Calu3 (cell line): ENCODE data around the gene ANO2. TPM values are rescaled to one million over a fixed set of nuclear protein-coding genes. Genes with fewer than 3 reads are reported as not detected.

Experiments
- BruUV-seq: library from RNA; stranded (reverse); fragments of 400-500 nt; replicated peaks from 2 replicates; lab custom pipeline; 2021; lab: Mats Ljungman, UMichigan
- CTCF ChIA-PET: fragments of 300-600 bp; sonication (Branson Sonifier 250); formaldehyde crosslinking; loops from one replicate; lab custom pipeline; 2022; ENCODE audit warnings: antibody characterized with exemption; lab: Charles Lee
- DNase-seq: peaks from one replicate; pipeline ENCODE4 v3.0.0; 2022
- H3K27ac Mint-ChIP-seq: one replicate; pipeline ENCODE4 v1.8.0; 2022; ENCODE audit warnings: mixed read lengths; ENCODE audit not compliant: unreplicated experiment
- H3K27me3 Mint-ChIP-seq: one replicate; pipeline ENCODE4 v1.8.0; 2022; ENCODE audit warnings: mixed read lengths; ENCODE audit not compliant: unreplicated experiment
- H3K36me3 Mint-ChIP-seq: one replicate; pipeline ENCODE4 v1.8.0; 2022; ENCODE audit warnings: mild to moderate bottlenecking, moderate library complexity, mixed read lengths; ENCODE audit not compliant: insufficient read depth, unreplicated experiment
- H3K4me1 Mint-ChIP-seq: one replicate; pipeline ENCODE4 v1.8.0; 2022; ENCODE audit warnings: mild to moderate bottlenecking, low read depth, mixed read lengths; ENCODE audit not compliant: unreplicated experiment
- H3K4me3 Mint-ChIP-seq: one replicate; pipeline ENCODE4 v1.8.0; 2022; ENCODE audit warnings: mild to moderate bottlenecking, low read depth, moderate library complexity, mixed read lengths; ENCODE audit not compliant: unreplicated experiment
- H3K9me3 Mint-ChIP-seq: one replicate; pipeline ENCODE4 v1.8.0; 2022; ENCODE audit warnings: low read depth, mixed read lengths; ENCODE audit not compliant: unreplicated experiment
- intact Hi-C: fragments of 100-400 bp; cut with micrococcal nuclease; formaldehyde crosslinking; loops from one replicate; pipeline ENCODE4 v1.10.0; 2022; ENCODE audit not compliant: unreplicated experiment
- total RNA-seq: library from RNA; stranded (reverse); gene quantifications from 2 replicates; pipeline ENCODE4 v1.2.3, GENCODE V29; 2022
- TF ChIP-seq, protein P1 (sequence below): fragments of 200-600 bp; IDR thresholded peaks from one replicate; pipeline ENCODE4 v1.8.0; 2022; ENCODE audit warnings: antibody characterized with exemption; ENCODE audit not compliant: unreplicated experiment

The ANO2 gene
- total RNA-seq, 1 experiment from 2014 or later, result not detected

DNA sequence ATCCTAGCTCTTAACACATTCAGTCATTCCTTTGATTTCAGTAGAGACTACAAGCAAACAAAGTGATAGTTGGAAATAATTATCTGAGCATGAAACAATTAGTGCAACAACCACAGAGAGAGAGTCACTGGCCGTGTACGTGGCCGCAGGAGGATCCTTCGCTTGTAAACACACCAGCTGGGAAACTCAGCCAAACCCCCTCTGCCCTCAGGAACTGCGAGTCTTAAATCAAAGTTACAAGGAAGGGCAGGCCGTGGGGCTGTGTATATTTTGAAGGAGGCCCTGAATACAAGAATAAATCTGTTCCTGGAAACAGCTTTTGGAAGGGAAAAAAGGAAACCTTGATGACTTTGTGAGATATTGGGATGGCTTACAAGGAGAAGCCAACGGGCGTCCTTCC, 164.5 kb downstream of the ANO2 start:
- TF ChIP-seq, protein P1, sequence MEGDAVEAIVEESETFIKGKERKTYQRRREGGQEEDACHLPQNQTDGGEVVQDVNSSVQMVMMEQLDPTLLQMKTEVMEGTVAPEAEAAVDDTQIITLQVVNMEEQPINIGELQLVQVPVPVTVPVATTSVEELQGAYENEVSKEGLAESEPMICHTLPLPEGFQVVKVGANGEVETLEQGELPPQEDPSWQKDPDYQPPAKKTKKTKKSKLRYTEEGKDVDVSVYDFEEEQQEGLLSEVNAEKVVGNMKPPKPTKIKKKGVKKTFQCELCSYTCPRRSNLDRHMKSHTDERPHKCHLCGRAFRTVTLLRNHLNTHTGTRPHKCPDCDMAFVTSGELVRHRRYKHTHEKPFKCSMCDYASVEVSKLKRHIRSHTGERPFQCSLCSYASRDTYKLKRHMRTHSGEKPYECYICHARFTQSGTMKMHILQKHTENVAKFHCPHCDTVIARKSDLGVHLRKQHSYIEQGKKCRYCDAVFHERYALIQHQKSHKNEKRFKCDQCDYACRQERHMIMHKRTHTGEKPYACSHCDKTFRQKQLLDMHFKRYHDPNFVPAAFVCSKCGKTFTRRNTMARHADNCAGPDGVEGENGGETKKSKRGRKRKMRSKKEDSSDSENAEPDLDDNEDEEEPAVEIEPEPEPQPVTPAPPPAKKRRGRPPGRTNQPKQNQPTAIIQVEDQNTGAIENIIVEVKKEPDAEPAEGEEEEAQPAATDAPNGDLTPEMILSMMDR, result no peak
- no peak for DNase-seq
- peaks cover 36% of the 10 kb centered on the region for H3K27me3 Mint-ChIP-seq
- no peak overlapping the region for H3K4me3 Mint-ChIP-seq
- BruUV-seq, result no TSS peak
- no peaks in the 10 kb centered on the region for H3K4me1 Mint-ChIP-seq
- H3K9me3 Mint-ChIP-seq, result no peaks in the 10 kb centered on the region
- no peak overlapping the region for H3K27ac Mint-ChIP-seq
- no peaks in the 10 kb centered on the region for H3K36me3 Mint-ChIP-seq
- CTCF ChIA-PET, result no interaction called here
- intact Hi-C loops, result no loop called here

DNA sequence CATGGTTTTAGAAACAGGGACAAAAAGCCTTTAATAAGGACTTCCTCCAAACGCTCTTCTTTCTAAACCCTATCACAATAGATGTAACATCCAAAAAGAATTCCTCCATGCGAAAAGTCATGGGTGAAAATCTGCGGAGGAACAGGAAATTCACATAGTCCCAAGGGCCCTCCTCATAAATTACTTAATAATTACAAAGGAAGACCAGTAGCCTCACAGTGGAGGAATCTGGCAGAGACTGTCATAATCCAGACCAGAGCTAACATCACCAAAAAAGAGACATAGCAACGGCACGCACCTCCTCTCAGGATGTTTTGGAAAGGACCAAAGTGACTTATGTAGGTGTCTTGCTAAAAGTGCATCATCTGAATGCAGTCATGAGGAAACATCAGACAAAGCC, 165.7 kb downstream of the ANO2 start:
- Mint-ChIP-seq H3K36me3 (no peaks in the 10 kb centered on the region), H3K4me3 (no peak overlapping the region), H3K27me3 (peaks cover 48% of the 10 kb centered on the region), H3K27ac (no peak overlapping the region), H3K4me1 (no peaks in the 10 kb centered on the region), H3K9me3 (no peaks in the 10 kb centered on the region)
- CTCF ChIA-PET, result no interaction called here
- no TSS peak for BruUV-seq
- TF ChIP-seq, protein P1, result no peak
- intact Hi-C loops, result no loop called here
- DNase-seq, result no peak

DNA sequence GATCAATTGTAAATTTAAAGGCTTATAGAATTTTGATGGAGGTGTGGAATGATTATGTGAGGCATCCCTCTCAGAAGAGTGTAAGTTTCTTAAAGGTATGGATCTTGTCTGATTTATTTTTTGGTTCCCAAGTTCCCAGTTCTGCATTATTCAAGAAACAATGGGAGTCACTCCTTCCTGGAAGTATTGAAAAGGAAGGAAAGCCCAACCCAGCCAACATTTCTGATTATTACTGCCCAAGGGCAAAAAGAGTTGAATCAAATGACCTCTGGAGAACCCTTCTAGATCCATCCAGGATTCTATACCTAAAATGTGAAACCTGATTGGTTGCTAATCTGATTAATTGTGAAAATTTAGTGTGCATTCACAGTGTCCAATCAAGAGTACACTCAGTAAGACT, 166.2 kb downstream of the ANO2 start:
- intact Hi-C loops, result no loop called here
- CTCF ChIA-PET, result no interaction called here

DNA sequence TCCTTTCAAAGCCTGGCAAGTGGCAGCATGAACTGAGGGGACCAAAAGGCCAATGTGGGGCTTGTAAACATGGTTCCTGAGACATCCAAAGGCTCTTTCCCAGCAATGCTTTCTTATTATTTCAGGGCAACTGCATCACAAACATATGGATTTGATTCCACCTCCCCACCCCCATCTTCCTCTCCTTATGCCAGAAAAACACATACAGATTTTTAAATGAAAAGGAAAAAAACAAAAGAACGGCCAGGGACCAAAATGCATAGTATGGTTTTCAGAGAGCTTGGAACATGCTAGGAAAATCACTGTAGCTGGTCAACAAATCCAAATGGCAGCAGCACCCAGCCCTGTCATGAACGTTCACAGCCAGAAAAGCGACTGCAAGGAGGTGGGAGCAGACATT, 167.6 kb downstream of the ANO2 start:
- intact Hi-C loops, result no loop called here
- no peaks in the 10 kb centered on the region for H3K4me1 Mint-ChIP-seq
- no peaks in the 10 kb centered on the region for H3K9me3 Mint-ChIP-seq
- DNase-seq, result no peak
- H3K27ac Mint-ChIP-seq, result no peak overlapping the region
- no TSS peak for BruUV-seq
- CTCF ChIA-PET, result interaction anchor here (1.6 kb wide), 1 partner anchor 8 kb away, joined by 3 read pairs; no protein-coding TSS in a partner anchor
- H3K27me3 Mint-ChIP-seq, result peaks cover 62% of the 10 kb centered on the region
- no peaks in the 10 kb centered on the region for H3K36me3 Mint-ChIP-seq
- TF ChIP-seq, protein P1, result no peak
- H3K4me3 Mint-ChIP-seq, result no peak overlapping the region

More for the DNA sequence above, 166.2 kb downstream of the ANO2 start:
- Mint-ChIP-seq H3K36me3 (no peaks in the 10 kb centered on the region), H3K9me3 (no peaks in the 10 kb centered on the region), H3K4me1 (no peaks in the 10 kb centered on the region), H3K27me3 (peaks cover 50% of the 10 kb centered on the region), H3K4me3 (no peak overlapping the region), H3K27ac (no peak overlapping the region)
- no peak for DNase-seq
- TF ChIP-seq, protein P1, result no peak
- no TSS peak for BruUV-seq
